OCI-M1 (cell line): ENCODE results near the gene TNNC1.
A peak's percentile ranks its signal among the peaks of the same experiment; 100 is the strongest.

Source experiments
- DNase-seq: peaks from one replicate; lab custom pipeline; 2025; lab: John Stamatoyannopoulos, UW

TNNC1 gene

GRCh38 chr3:52432225-52432624, 21.6 kb downstream of the TNNC1 start:
- DNase-seq = no peak

GRCh38 chr3:52431459-52432223, 22.2 kb downstream of the TNNC1 start:
- no peak for DNase-seq

- no peak for DNase-seq
These were observed 23.4 kb downstream of the TNNC1 start for GRCh38 chr3:52430416-52430810.

- DNase-seq = no peak
These were observed 23.9 kb downstream of the TNNC1 start for GRCh38 chr3:52429779-52430415.

- DNase-seq = no peak
These were observed 24.8 kb downstream of the TNNC1 start for GRCh38 chr3:52429031-52429430.

- peak; percentile 76 for DNase-seq
These were observed 25.5 kb downstream of the TNNC1 start for GRCh38 chr3:52428151-52429005.

GRCh38 chr3:52423173-52423572, 30.7 kb downstream of the TNNC1 start:
- DNase-seq = no peak

- no peak for DNase-seq
These were observed 31.2 kb downstream of the TNNC1 start for GRCh38 chr3:52422669-52423068.

- no peak for DNase-seq
These were observed 33.5 kb downstream of the TNNC1 start for GRCh38 chr3:52420388-52420787.

- DNase-seq = no peak
These were observed 38.0 kb downstream of the TNNC1 start for GRCh38 chr3:52415800-52416199.

- DNase-seq = no peak
These were observed 45.4 kb downstream of the TNNC1 start for GRCh38 chr3:52408466-52408865.

- DNase-seq = no peak
These were observed 46.1 kb downstream of the TNNC1 start for GRCh38 chr3:52407779-52408178.

GRCh38 chr3:52406791-52407510, 46.9 kb downstream of the TNNC1 start:
- DNase-seq = no peak

- DNase-seq = no peak
These were observed 47.6 kb downstream of the TNNC1 start for GRCh38 chr3:52406231-52406661.

GRCh38 chr3:52405601-52406110, 48.2 kb downstream of the TNNC1 start:
- no peak for DNase-seq

GRCh38 chr3:52405066-52405465, 48.8 kb downstream of the TNNC1 start:
- DNase-seq = no peak

- no peak for DNase-seq
These were observed 49.5 kb downstream of the TNNC1 start for GRCh38 chr3:52404391-52404790.

GRCh38 chr3:52403955-52404354, 49.9 kb downstream of the TNNC1 start:
- no peak for DNase-seq

GRCh38 chr3:52403271-52403841, 50.5 kb downstream of the TNNC1 start:
- DNase-seq = no peak

GRCh38 chr3:52402706-52403270, 51.1 kb downstream of the TNNC1 start:
- DNase-seq = no peak

GRCh38 chr3:52402101-52402521, 51.7 kb downstream of the TNNC1 start:
- no peak for DNase-seq
